C4-2B (cell line): Measurements from ENCODE around the gene SOD1.

ENCODE experiments used
- CTCF ChIP-seq: fragments of 450-650 bp; conservative IDR thresholded peaks from 2 replicates; pipeline ENCODE4 v1.5.1; 2017; ENCODE audit warnings: mild to moderate bottlenecking
- ZFX ChIP-seq: fragments of 450-650 bp; IDR thresholded peaks from 2 replicates; pipeline ENCODE4 v1.6.1; 2017

- TF ChIP-seq CTCF, result no peak
- no peak for TF ChIP-seq ZFX
These were observed 11.8 kb upstream of the SOD1 start for GRCh38 chr21:31647650-31648049.
